Activated CD8-positive, alpha-beta memory T cell treated with anti-CD3 and anti-CD28 coated beads, Interleukin-2, amount 10 ng/mL, durations not matched to agents 7 days and 5 days (primary cell): ENCODE results near the gene BATF2. TPM values are rescaled to one million over a fixed set of nuclear protein-coding genes. Genes with fewer than 3 reads are reported as not detected.
A peak's percentile ranks its signal among the peaks of the same experiment; 100 is the strongest.
"Not testable (repeated sequence)": the region's sequence is repeated elsewhere in the genome, so short reads cannot be mapped to it uniquely, and the experiment has no call there.

Experiments used
- ATAC-seq: fragments of 150-1000 bp; cut with Tn5 transposase; one replicate; pipeline ENCODE4 v1.10.0; 2021; ENCODE audit warnings: moderate library complexity
- CTCF ChIA-PET: fragments of 350-600 bp; sonication (Branson Sonifier 250); formaldehyde crosslinking; loops from one replicate; lab custom pipeline; 2021; ENCODE audit warnings: antibody characterized with exemption; lab: Charles Lee
- DNase-seq: peaks from one replicate; pipeline ENCODE4 v3.0.0-alpha.2; 2020
- H3K27ac Mint-ChIP-seq: one replicate; pipeline ENCODE4 v1.8.0; 2021; ENCODE audit warnings: mild to moderate bottlenecking, mixed read lengths
- H3K27me3 Mint-ChIP-seq: one replicate; pipeline ENCODE4 v1.8.0; 2021; ENCODE audit warnings: mixed read lengths
- H3K36me3 Mint-ChIP-seq: one replicate; pipeline ENCODE4 v1.8.0; 2021; ENCODE audit warnings: mild to moderate bottlenecking, mixed read lengths
- H3K4me1 Mint-ChIP-seq: one replicate; pipeline ENCODE4 v1.8.0; 2021; ENCODE audit warnings: mixed read lengths
- H3K4me3 Mint-ChIP-seq: one replicate; pipeline ENCODE4 v1.8.0; 2021; ENCODE audit warnings: mild to moderate bottlenecking, moderate library complexity, mixed read lengths
- H3K9me3 Mint-ChIP-seq: one replicate; pipeline ENCODE4 v1.8.0; 2022; ENCODE audit warnings: low read depth, mixed read lengths
- total RNA-seq, 2 experiments: library from RNA; stranded (reverse); gene quantifications; one replicate each; pipeline ENCODE4 v1.2.3, GENCODE V29; 2021

Gene BATF2
- total RNA-seq, 2 experiments from 2014 or later = 0.33 to 0.67 TPM

DNA sequence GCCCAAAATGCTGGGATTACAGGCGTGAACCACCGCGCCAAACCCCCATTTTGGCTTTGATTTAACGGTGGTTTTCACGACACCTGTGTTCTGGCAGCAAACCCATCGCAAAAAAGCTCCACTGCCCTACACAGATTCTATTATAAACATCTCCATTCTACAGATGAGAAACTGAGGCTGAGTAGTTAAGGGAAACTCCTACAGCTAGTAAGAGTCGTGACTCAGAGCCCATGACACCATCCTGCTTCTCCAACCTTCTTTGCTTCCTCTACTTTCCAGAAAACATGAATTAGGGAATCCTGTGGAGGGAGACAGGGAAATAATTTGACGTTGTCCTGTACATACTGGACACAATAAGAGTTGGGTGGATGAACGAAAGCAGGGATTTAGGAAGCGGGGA, 30.0 kb upstream of the BATF2 start:
- no peaks in the 10 kb centered on the region for H3K9me3 Mint-ChIP-seq
- no peak for ATAC-seq

DNA sequence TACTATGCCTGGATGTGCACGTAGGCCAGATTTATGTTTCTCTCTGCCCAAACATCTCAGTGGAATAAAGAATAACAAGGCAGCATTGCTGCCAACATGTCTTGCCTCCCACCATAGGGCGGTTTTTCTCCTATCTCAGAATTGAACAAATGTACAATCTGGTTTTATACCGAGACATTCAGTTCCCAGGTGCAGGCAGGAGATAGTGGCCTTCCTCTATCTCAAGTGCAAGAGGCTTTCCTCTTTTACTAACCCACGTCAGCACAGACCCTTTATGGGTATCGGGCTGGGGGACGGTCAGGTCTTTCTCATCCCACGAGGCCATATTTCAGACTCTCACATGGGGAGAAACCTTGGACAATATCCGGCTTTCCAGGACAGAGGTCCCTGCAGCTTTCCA, 26.7 kb upstream of the BATF2 start:
- not testable (repeated sequence) for H3K27me3 Mint-ChIP-seq, ATAC-seq
- CTCF ChIA-PET = interaction anchor here (1.0 to 6.8 kb wide), 2 partner anchors 10 to 94 kb away, joined by 3 to 81 read pairs; partner anchors contain the start of genes ARL2 and ZNHIT2

More for the DNA sequence above, 30.0 kb upstream of the BATF2 start:
- Mint-ChIP-seq H3K27me3 (no peaks in the 10 kb centered on the region), H3K4me3 (peak overlapping the region; percentile 69), H3K36me3 (peaks cover 3% of the 10 kb centered on the region), H3K4me1 (peaks cover 27% of the 10 kb centered on the region), H3K27ac (peak overlapping the region; percentile 86)
- DNase-seq = no peak
- CTCF ChIA-PET = interaction anchor here (0.7 to 6.8 kb wide), 6 partner anchors 9 to 90 kb away, joined by 3 to 81 read pairs (median 4); partner anchors contain the start of genes ARL2 and ZNHIT2

DNA sequence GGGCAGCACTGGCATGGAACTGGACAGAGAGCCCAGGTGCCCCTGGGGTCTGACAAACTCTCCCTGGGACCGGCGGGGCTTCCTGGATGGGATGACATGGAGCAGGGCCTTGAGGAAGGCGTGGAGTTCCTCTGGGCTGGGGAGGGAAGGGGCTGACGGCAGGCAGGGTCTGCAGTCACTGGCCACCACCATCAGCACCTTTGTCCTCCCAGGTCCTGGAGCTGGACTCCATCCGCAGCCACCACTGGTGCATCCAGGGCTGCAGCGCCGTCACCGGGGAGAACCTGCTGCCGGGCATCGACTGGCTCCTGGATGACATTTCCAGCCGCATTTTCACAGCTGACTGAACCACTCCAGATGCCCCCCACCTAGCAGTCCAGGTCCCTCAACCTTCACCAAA, 24.7 kb upstream of the BATF2 start:
- DNase-seq (no peak), ATAC-seq (no peak)
- Mint-ChIP-seq H3K36me3 (peaks cover 16% of the 10 kb centered on the region), H3K27me3 (no peaks in the 10 kb centered on the region), H3K4me1 (peaks cover 30% of the 10 kb centered on the region), H3K9me3 (no peaks in the 10 kb centered on the region), H3K4me3 (no peak overlapping the region), H3K27ac (no peak overlapping the region)
- CTCF ChIA-PET = interaction anchor here (0.6 to 1.6 kb wide), 4 partner anchors 8 to 204 kb away, joined by 3 to 8 read pairs (median 4); partner anchors contain the start of gene ARL2

More for the DNA sequence above, 26.7 kb upstream of the BATF2 start:
- not testable (repeated sequence) for H3K9me3 Mint-ChIP-seq, H3K36me3 Mint-ChIP-seq, H3K4me3 Mint-ChIP-seq, H3K27ac Mint-ChIP-seq, DNase-seq
- H3K4me1 Mint-ChIP-seq = peaks cover 39% of the 10 kb centered on the region

DNA sequence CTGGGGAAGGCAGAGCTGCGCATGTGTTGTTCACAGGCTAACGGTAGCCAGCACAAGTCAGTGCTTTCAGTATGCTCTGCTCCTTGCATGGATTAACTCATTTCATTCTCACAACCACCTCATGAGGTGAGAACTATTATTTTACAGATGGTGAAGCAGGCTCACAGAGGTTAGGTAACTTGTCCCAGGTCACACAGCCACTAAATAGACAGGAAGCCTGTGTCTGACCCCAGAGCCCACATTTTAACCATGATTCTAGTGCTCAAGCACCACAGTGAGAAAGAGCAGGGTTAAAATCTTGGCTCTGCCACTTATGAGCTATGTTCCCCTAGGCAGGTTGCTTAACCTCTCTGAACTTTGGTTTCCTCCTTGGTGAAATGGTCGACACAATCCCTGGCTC, 24.2 kb upstream of the BATF2 start:
- no peaks in the 10 kb centered on the region for H3K9me3 Mint-ChIP-seq
- no peak overlapping the region for H3K4me3 Mint-ChIP-seq
- H3K4me1 Mint-ChIP-seq = peaks cover 31% of the 10 kb centered on the region
- H3K27me3 Mint-ChIP-seq = no peaks in the 10 kb centered on the region
- H3K36me3 Mint-ChIP-seq = peaks cover 18% of the 10 kb centered on the region
- DNase-seq (peak; percentile 78), ATAC-seq (peak; percentile 81)
- peak overlapping the region; percentile 42 for H3K27ac Mint-ChIP-seq
- CTCF ChIA-PET = interaction anchor here (0.6 to 1.6 kb wide), 2 partner anchors 11 to 204 kb away, joined by 3 to 6 read pairs; no protein-coding TSS in a partner anchor

DNA sequence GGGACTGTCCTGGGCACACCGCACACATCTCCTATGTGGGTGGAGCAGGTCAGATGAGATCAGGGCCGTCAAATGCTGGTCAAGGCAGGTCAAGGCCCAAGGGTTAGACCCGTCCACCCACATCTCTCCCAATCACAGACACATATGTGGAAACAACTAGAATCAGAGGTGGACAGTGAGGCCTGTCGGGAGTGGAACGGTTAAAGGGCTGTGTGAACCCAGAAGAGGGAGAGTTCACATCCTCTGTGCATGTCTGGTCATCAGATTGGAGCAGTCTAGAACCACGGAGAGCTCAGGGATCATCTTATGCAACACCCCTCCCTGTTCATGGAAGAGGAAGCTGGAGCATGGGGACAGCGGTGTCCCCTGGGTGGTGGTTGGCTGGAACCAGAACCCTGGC, 23.1 kb upstream of the BATF2 start:
- no peak for DNase-seq
- Mint-ChIP-seq H3K27ac (no peak overlapping the region), H3K4me3 (no peak overlapping the region), H3K9me3 (no peaks in the 10 kb centered on the region), H3K36me3 (peaks cover 18% of the 10 kb centered on the region), H3K4me1 (peaks cover 40% of the 10 kb centered on the region), H3K27me3 (no peaks in the 10 kb centered on the region)
- CTCF ChIA-PET = no interaction called here
- ATAC-seq = no peak

DNA sequence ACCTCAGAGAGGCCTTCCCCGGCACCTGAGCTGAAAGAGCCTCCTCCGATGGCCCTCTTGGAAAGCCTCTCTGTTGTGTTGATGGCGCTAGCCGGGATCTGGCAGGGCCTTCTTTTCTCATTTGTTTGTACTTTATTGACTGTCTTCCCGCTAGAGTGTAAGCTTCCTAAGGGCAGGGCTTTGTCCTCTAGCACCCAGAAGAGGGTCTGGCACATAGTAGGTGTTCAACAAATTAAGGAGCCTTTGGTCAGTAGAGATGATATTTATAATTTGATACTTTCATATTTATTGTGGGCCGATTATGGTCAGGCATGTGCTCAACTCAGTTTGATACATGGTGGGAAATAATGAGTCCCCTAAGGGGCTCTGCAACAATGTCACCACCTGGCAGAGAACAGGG, 21.2 kb upstream of the BATF2 start:
- peaks cover 48% of the 10 kb centered on the region for H3K4me1 Mint-ChIP-seq
- H3K27ac Mint-ChIP-seq = no peak overlapping the region
- H3K36me3 Mint-ChIP-seq = peaks cover 18% of the 10 kb centered on the region
- H3K27me3 Mint-ChIP-seq = no peaks in the 10 kb centered on the region
- no peak for ATAC-seq
- DNase-seq = no peak
- H3K4me3 Mint-ChIP-seq = no peak overlapping the region
- H3K9me3 Mint-ChIP-seq = no peaks in the 10 kb centered on the region
- CTCF ChIA-PET = interaction anchor here (0.9 to 2.2 kb wide), 2 partner anchors 9 to 99 kb away, joined by 3 to 5 read pairs; partner anchors contain the start of genes SNX15 and ZNHIT2

DNA sequence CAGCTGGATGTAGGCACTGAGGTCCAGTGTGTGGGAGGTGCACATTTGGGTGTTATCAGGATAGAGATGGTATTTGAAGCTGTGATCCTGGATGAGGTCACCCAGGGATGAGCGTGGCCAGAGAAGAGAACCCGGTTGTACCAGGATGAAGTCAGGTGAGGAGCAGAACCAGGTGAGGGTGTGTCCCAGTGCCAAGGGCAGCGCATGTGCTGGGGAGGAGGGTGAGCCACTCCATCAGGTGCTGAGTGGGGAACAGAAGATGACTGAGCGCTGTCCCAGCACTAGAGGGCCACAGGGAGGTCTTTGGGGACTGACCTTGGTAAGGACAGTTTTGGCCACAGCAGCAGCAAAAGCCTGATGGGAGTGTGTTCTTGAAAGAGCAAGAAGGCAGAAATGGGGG, 19.9 kb upstream of the BATF2 start:
- CTCF ChIA-PET = interaction anchor here (2.2 to 5.8 kb wide), 2 partner anchors 10 kb away, joined by 5 to 81 read pairs; partner anchors contain the start of gene SNX15
- H3K4me1 Mint-ChIP-seq = peaks cover 44% of the 10 kb centered on the region
- H3K27ac Mint-ChIP-seq = no peak overlapping the region
- H3K4me3 Mint-ChIP-seq = no peak overlapping the region
- H3K9me3 Mint-ChIP-seq = no peaks in the 10 kb centered on the region
- H3K36me3 Mint-ChIP-seq = peaks cover 16% of the 10 kb centered on the region
- DNase-seq = no peak
- H3K27me3 Mint-ChIP-seq = no peaks in the 10 kb centered on the region
- ATAC-seq = no peak

DNA sequence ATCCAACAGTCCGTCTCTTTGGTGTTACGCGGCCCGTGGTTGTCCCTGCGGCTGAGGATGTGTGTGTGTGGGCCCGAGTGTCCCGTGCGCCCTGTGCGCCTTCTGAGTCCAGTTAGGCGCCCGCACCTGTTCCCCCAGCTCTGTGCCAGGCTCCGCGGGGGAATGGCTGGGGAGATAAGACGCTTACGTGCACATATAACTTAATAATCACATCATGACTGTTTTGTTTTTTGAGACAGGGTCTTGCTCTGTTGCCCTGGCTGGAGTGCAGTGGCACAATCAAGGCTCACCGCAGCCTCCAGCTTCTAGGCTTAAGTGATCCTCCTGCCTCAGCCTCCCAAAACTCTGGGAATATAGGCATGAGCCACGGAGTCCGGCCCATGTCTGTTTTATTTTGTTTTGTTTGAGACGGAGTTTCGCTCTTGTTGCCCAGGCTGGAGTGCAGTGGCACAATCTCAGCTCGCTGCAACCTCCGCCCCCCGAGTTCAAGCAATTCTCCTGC, 18.0 kb upstream of the BATF2 start:
- CTCF ChIA-PET = interaction anchor here (0.6 to 6.3 kb wide), 45 partner anchors 8 to 826 kb away, joined by 3 to 81 read pairs (median 6); partner anchors contain the start of genes BATF2, CAPN1, CDC42BPG and CDCA5

DNA sequence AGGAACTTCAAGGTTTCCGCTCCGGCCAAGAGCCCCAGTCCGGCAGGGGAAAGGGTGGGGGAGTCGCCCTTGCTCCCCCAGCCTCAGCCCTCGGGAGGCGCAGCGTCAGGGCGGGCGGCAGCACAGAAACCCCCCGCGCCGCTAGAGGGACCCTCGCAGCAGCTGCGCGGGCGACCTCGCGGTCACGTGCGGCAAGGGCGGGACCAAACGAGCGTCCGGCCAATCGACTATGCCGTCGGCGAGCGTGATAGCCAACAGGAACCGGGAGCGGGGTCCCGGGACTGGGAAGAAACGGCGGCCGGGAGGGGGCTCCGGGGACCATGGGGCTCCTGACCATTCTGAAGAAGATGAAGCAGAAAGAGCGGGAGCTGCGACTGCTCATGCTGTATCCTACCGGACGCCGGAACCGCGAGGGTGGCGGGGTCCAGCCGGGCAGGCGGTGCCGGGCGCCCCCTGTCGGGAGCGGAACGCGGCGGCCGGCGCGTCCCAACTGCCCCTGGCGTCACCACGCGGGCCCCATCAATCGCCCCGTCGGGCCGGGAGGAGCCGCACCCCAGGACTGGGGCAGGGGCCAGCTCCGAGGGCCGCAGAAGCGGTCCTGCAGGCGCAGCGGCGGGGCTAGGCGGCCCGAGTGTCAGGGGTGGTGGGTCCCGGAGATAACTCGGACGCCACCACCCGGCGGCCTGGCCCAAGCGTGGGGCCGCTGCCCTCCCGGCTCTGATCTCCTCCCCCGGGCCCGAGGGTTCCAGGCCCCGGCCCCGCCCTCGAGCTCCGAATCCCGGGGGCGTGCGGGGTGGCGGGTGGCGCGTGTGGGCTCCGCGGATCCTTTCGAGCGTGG, 17.3 kb upstream of the BATF2 start, which contains the start of gene ARL2:
ARL2 (plus strand) TSS at position 273 of the 838 bp plus-strand sequence; CDS start at position 321, 48 bp downstream.
- Mint-ChIP-seq H3K4me1 (peaks cover 28% of the 10 kb centered on the region), H3K4me3 (peak within 1 kb of the TSS; percentile 84)

More for the DNA sequence above, 18.0 kb upstream of the BATF2 start:
- ATAC-seq (no peak), DNase-seq (no peak)
- Mint-ChIP-seq H3K27ac (peak overlapping the region; percentile 90), H3K36me3 (peaks cover 13% of the 10 kb centered on the region), H3K9me3 (no peaks in the 10 kb centered on the region), H3K4me1 (peaks cover 32% of the 10 kb centered on the region), H3K27me3 (no peaks in the 10 kb centered on the region), H3K4me3 (peak overlapping the region; percentile 83)

DNA sequence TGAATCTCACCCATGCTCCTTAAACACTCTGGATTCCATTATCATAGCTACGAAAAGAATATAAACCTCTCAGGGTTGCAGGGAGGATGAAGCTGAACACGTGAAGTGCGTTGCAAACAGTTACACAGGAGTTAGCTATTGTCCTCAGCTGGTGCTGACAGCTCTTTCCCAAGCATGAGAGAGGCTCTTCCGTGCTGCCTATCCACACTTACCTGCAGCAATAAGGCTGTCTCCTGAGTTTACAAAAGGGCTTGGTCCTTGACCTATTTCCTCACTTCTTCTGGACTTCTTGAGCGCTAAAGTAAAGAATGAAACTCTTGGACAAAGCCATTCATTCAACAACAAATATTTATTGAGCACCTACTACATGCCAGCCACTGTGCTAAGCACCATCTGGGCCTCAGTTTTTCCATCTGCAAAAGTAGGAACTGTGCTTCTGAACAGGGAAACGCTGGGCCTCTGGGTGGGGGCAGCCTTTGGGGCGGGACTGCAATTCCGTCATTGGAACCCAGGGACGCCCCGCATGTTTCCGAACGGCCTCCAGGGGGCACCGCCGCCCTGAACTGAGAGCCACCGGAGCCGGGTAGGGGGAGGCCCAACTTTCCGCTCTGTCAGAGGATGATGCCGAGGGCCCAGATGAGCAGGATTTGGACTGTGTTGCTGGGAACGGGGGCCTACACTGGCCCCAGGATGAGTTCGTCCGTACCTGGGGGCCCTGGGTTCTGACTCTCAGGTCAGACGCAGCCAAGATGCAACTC, 16.5 kb upstream of the BATF2 start:
- H3K36me3 Mint-ChIP-seq = peaks cover 10% of the 10 kb centered on the region
- peak overlapping the region; percentile 97 for H3K27ac Mint-ChIP-seq
- peak; percentile 96 for DNase-seq
- no peaks in the 10 kb centered on the region for H3K9me3 Mint-ChIP-seq
- ATAC-seq = peak; percentile 85
- peaks cover 28% of the 10 kb centered on the region for H3K4me1 Mint-ChIP-seq
- CTCF ChIA-PET = interaction anchor here (0.5 to 6.3 kb wide), 43 partner anchors 9 to 324 kb away, joined by 3 to 81 read pairs (median 6); partner anchors contain the start of genes BATF2, CAPN1, CDC42BPG and CDCA5
- peak overlapping the region; percentile 84 for H3K4me3 Mint-ChIP-seq
- no peaks in the 10 kb centered on the region for H3K27me3 Mint-ChIP-seq

More for the DNA sequence above, 17.3 kb upstream of the BATF2 start, which contains the start of gene ARL2:
- H3K27me3 Mint-ChIP-seq = no peaks in the 10 kb centered on the region
- CTCF ChIA-PET = interaction anchor here (0.6 to 6.3 kb wide), 45 partner anchors 8 to 826 kb away, joined by 3 to 81 read pairs (median 6); partner anchors contain the start of genes BATF2, CAPN1, CDC42BPG and CDCA5
- ATAC-seq (peak; percentile 84), DNase-seq (peak; percentile 91)
- H3K9me3 Mint-ChIP-seq = no peaks in the 10 kb centered on the region
- H3K36me3 Mint-ChIP-seq = peaks cover 10% of the 10 kb centered on the region
- H3K27ac Mint-ChIP-seq = peak within 1 kb of the TSS; percentile 97

DNA sequence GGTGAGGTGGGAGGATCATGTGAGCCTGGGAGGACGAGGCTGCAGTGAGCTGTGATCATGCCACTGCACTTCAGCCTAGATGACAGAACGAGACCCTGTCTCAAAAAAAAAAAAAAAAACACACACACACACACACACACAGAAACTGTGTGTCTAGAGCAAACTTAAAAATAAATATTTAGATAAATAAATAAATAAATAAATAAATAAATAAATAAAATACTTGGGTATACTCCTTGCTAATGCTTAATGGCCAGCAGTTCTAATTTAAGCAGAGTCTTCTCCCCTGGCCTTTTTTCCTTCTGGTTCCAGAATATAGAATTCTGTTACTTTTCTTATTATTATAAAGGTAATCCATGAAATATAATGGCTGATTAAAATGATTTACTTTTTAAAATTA, 12.1 kb upstream of the BATF2 start:
- Mint-ChIP-seq H3K27me3 (no peaks in the 10 kb centered on the region), H3K9me3 (no peaks in the 10 kb centered on the region), H3K27ac (no peak overlapping the region), H3K4me3 (no peak overlapping the region), H3K4me1 (peaks cover 7% of the 10 kb centered on the region), H3K36me3 (no peaks in the 10 kb centered on the region)
- CTCF ChIA-PET = interaction anchor here (0.7 kb wide), 3 partner anchors 26 to 220 kb away, joined by 3 to 4 read pairs (median 3); partner anchors contain the start of gene CDC42BPG
- no peak for ATAC-seq
- no peak for DNase-seq

DNA sequence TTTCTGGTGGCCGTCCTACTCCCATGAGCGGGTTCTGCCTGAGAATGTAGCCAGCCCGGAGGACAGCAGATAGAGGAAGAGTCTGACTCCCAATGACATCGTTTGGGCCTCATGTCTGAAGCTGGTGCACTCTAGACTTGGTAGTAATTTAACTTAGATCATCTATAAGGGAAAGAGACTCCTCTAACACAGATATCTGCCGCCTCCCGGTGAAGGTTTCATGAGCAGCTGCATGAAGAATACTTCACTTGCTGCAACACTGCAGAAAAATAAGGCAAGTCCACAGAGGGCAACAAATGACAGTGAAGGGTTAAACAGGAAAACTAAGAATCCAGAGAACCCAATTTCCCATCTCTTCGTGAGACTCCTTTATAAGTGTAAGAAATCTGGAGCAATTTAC, 11.2 kb upstream of the BATF2 start:
- CTCF ChIA-PET = interaction anchor here (0.9 kb wide), 1 partner anchor 113 kb away, joined by 3 read pairs; no protein-coding TSS in a partner anchor
- no peaks in the 10 kb centered on the region for H3K9me3 Mint-ChIP-seq
- H3K36me3 Mint-ChIP-seq = no peaks in the 10 kb centered on the region
- H3K27me3 Mint-ChIP-seq = no peaks in the 10 kb centered on the region
- no peak overlapping the region for H3K27ac Mint-ChIP-seq
- DNase-seq = no peak
- H3K4me1 Mint-ChIP-seq = peaks cover 3% of the 10 kb centered on the region
- no peak for ATAC-seq
- no peak overlapping the region for H3K4me3 Mint-ChIP-seq
